H7 (cell line): ENCODE results near the gene SULT1C3. TPM values are rescaled to one million over a fixed set of nuclear protein-coding genes. Genes with fewer than 3 reads are reported as not detected.

Experiments used
- DNase-seq: peaks from one replicate; pipeline ENCODE4 v3.0.0; 2012
- H3K27me3 ChIP-seq: 2 replicates; pipeline ENCODE4 v1.6.0; 2011; ENCODE audit warnings: mild to moderate bottlenecking, low read length; ENCODE audit not compliant: control insufficient read depth, insufficient read depth
- H3K36me3 ChIP-seq: replicated peaks from 2 replicates; pipeline ENCODE4 v1.5.1; 2011; ENCODE audit warnings: low read length; ENCODE audit not compliant: control insufficient read depth, insufficient read depth
- H3K4me3 ChIP-seq: 2 replicates; pipeline ENCODE4 v1.5.1; 2011; ENCODE audit warnings: low read depth, mild to moderate bottlenecking, control low read depth, low read length, moderate library complexity; ENCODE audit not compliant: insufficient read depth
- total RNA-seq: library from RNA; depleted of rRNA; stranded (reverse); fragments of >200 nt; shearing (Covaris generic); gene quantifications from 2 replicates; pipeline ENCODE4 v1.2.3, GENCODE V29; 2014; rRNA removed

SULT1C3 gene
- total RNA-seq, 1 experiment from 2014 or later = not detected

DNA sequence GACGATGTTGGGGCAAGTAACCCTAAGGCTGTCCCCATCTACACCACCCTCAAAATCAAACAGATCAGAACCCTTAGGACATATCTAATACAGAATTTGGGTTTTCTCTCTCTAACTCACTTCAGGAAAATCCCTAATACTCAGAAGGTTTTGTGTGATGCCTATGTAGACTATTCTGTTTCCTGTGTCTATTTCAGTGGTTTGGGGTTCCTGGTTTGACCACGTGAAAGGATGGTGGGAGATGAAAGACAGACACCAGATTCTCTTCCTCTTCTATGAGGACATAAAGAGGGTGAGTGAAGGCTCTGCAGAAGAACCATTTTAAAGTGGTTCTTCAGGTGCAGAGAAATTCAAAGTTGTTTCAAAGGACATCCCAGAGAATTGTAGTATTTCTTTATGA lies 65.2 kb downstream of the SULT1C3 start:
- no peaks in the 10 kb centered on the region; the same call in 1 of the 2 replicates for H3K27me3 ChIP-seq
- DNase-seq = no peak
- no peak overlapping the region for H3K4me3 ChIP-seq
- H3K36me3 ChIP-seq = no peaks in the 10 kb centered on the region

DNA sequence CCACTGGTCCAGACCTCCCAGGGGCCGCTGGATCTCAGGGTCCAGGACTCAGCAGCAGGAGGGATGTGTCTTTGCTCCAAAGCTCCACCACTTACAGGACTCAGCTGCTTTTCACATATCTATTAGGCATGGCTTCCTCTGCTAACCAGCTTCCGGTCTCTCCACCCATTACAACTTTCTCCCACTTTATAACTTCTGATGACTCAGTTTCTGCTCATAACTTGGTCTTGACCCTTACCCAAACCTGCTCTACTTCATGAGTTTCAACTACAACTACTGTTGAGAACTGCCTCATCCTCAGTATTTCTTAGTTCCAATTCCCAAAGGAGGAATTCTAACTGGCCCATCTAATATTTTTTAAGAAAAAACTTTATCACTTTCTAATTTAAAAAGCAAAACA lies 66.1 kb downstream of the SULT1C3 start:
- Histone ChIP-seq H3K27me3 (no peaks in the 10 kb centered on the region; the same call in 1 of the 2 replicates), H3K4me3 (no peak overlapping the region), H3K36me3 (no peaks in the 10 kb centered on the region)
- no peak for DNase-seq

DNA sequence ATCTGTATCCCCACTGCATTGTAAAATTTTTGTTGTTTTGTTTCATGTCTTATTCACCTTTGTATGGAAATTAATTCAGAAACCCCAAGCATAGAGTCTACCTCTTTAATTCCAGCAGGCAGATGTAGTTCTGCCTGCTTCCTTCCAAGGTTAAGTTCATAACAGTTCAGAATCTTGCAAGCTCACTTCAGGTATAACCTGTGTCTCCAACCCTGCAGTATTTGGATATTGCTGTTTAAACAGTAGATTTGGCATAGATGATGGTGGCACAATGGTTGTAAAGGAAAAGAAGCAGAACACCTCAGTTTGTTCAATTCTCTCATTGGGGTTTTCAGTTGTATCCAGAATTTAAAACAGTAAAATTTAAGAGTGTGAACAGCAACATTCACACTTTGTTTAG lies 70.1 kb downstream of the SULT1C3 start:
- no peak for DNase-seq
- Histone ChIP-seq H3K36me3 (no peaks in the 10 kb centered on the region), H3K27me3 (no peaks in the 10 kb centered on the region), H3K4me3 (no peak overlapping the region)

Other genes with a start within 250 kb of the SULT1C3 start
- gene SULT1C2, start 48.9 kb downstream of the SULT1C3 start, total RNA-seq = 1.4 TPM in 2 replicates
- 2.9 and 5.6 TPM in 2 replicates for gene SULT1C4, start 138.0 kb downstream of the SULT1C3 start, total RNA-seq
- 15.8 and 30.1 TPM in 2 replicates for gene GCC2, start 209.2 kb downstream of the SULT1C3 start, total RNA-seq